Spleen (tissue), 7 donors: ENCODE results near the gene GPR158.

Experiments
- CTCF ChIP-seq, 11 experiments: fragments of 200-600 bp in 7 of 11; fragments of 450-650 bp in 4 of 11; sonication (generic) in 4 of 11; IDR thresholded peaks in 8 of 11; conservative IDR thresholded peaks in 3 of 11; 1 replicate in 7 of 11; 2 replicates in 4 of 11; pipeline versions ENCODE4 v1.4.0 to v1.8.0; 2016 to 2021; ENCODE audit warnings: antibody characterized with exemption in 11 of 11, inconsistent platforms in 4 of 11, mild to moderate bottlenecking in 1 of 11
- POLR2AphosphoS5 ChIP-seq, 3 donors: sonication (generic); formaldehyde crosslinking; IDR thresholded peaks; one replicate each; pipeline ENCODE4 v1.5.1; 2017; ENCODE audit warnings: antibody characterized with exemption in 3 of 3
- donor health status: DM: no; HTN: no; CAD: no; lungs with moderate emphysema.
- donor health status: DM: no; HTN: no; CAD: no.
- donor health status: DM: no; HTN: no; CAD: no.

GRCh38 chr10:25177093-25177753, 2.4 kb downstream of the GPR158 start:
- TF ChIP-seq CTCF (IDR thresholded peaks at IDR 0.05 in 8 of 11, conservative IDR thresholded peaks at IDR 0.05 in 3 of 11), result no peak
- no peak for TF ChIP-seq POLR2AphosphoS5 (IDR thresholded peaks at IDR 0.05)
